RPMI7951 (cell line): ENCODE data around the gene CDC42EP5. TPM values are rescaled to one million over a fixed set of nuclear protein-coding genes. Genes with fewer than 3 reads are reported as not detected.
"Not testable (repeated sequence)": the region's sequence is repeated elsewhere in the genome, so short reads cannot be mapped to it uniquely, and the experiment has no call there.

Experiments used
- DNase-seq: peaks from one replicate; pipeline ENCODE4 v3.0.0-alpha.2; 2012; ENCODE audit warnings: low read depth
- total RNA-seq: library from RNA; depleted of rRNA; stranded (reverse); fragments of >200 nt; shearing (Covaris generic); gene quantifications from 2 replicates; pipeline ENCODE4 v1.2.3, GENCODE V29; 2014; rRNA removed

CDC42EP5 gene
- total RNA-seq = 1.1 and 1.7 TPM in 2 replicates

- peak; percentile 71 for DNase-seq
Measured at GRCh38 chr19:54473071-54473891, at the start of gene CDC42EP5. TSS of gene CDC42EP5 (minus strand) at chr19:54473296. CDS start at chr19:54465547, 7,749 bp downstream.

GRCh38 chr19:54521860-54522513, 48.9 kb upstream of the CDC42EP5 start:
- DNase-seq = no peak

GRCh38 chr19:54521022-54521859, 48.1 kb upstream of the CDC42EP5 start:
- DNase-seq = peak; percentile 31

- peak; percentile 63 for DNase-seq
Measured at GRCh38 chr19:54518844-54519243, 45.7 kb upstream of the CDC42EP5 start.

- DNase-seq = peak; percentile 80
Measured at GRCh38 chr19:54517483-54517882, 44.4 kb upstream of the CDC42EP5 start.

GRCh38 chr19:54515156-54515555, 42.1 kb upstream of the CDC42EP5 start:
- DNase-seq = no peak

- not testable (repeated sequence) for DNase-seq
Measured at GRCh38 chr19:54509200-54509940, 36.3 kb upstream of the CDC42EP5 start.

GRCh38 chr19:54508487-54508886, 35.4 kb upstream of the CDC42EP5 start:
- DNase-seq = not testable (repeated sequence)

- DNase-seq = no peak
Measured at GRCh38 chr19:54507824-54508223, 34.7 kb upstream of the CDC42EP5 start.

- DNase-seq = not testable (repeated sequence)
Measured at GRCh38 chr19:54507038-54507717, 34.1 kb upstream of the CDC42EP5 start.

- no peak for DNase-seq
Measured at GRCh38 chr19:54506079-54506478, 33.0 kb upstream of the CDC42EP5 start.

- not testable (repeated sequence) for DNase-seq
Measured at GRCh38 chr19:54505542-54505941, 32.4 kb upstream of the CDC42EP5 start.

GRCh38 chr19:54502518-54503048, 29.5 kb upstream of the CDC42EP5 start, which contains the start of gene LAIR2:
TSS of gene LAIR2 (plus strand) at chr19:54502831. CDS start at chr19:54502919, 88 bp downstream.
- DNase-seq = no peak

- not testable (repeated sequence) for DNase-seq
Measured at GRCh38 chr19:54498451-54498772, 25.3 kb upstream of the CDC42EP5 start.

- DNase-seq = not testable (repeated sequence)
Measured at GRCh38 chr19:54497747-54498450, 24.8 kb upstream of the CDC42EP5 start.

GRCh38 chr19:54495284-54495683, 22.2 kb upstream of the CDC42EP5 start:
- not testable (repeated sequence) for DNase-seq

- DNase-seq = peak; percentile 22
Measured at GRCh38 chr19:54493967-54494585, 21.0 kb upstream of the CDC42EP5 start.

GRCh38 chr19:54493056-54493455, 20.0 kb upstream of the CDC42EP5 start:
- DNase-seq = not testable (repeated sequence)

- DNase-seq = no peak
Measured at GRCh38 chr19:54492568-54492967, 19.5 kb upstream of the CDC42EP5 start.
